K562 (cell line): Measurements from ENCODE around the gene MFSD11. TPM values are rescaled to one million over a fixed set of nuclear protein-coding genes. Genes with fewer than 3 reads are reported as not detected.

ENCODE experiments used
- BCOR ChIP-seq: fragments of 450-650 bp; IDR thresholded peaks from 2 replicates; pipeline ENCODE4 v1.6.1; 2016
- BRF1 ChIP-seq: IDR thresholded peaks from 3 replicates; pipeline ENCODE4 v1.6.1; 2011; ENCODE audit warnings: borderline replicate concordance, mild to moderate bottlenecking; ENCODE audit not compliant: insufficient read length; ENCODE audit errors: extremely low read depth
- CBX1 ChIP-seq: sonication (generic); IDR thresholded peaks from 2 replicates; pipeline ENCODE4 v1.6.1; 2016; ENCODE audit warnings: antibody characterized with exemption, low read depth, mild to moderate bottlenecking
- FOXA3 ChIP-seq, 2 experiments: fragments of 450-650 bp in 1 of 2; sonication (generic) in 1 of 2; formaldehyde crosslinking; IDR thresholded peaks in 1 of 2; conservative IDR thresholded peaks in 1 of 2; 2 replicates each; pipeline versions ENCODE4 v1.4.0 to v1.8.0; 2020 to 2022; ENCODE audit warnings: mild to moderate bottlenecking in 2 of 2, missing genetic modification reagents in 1 of 2
- HDAC2 ChIP-seq: fragments of 450-650 bp; IDR thresholded peaks from 2 replicates; pipeline ENCODE4 v1.6.1; 2016; ENCODE audit warnings: mild to moderate bottlenecking
- JUND ChIP-seq, 2 experiments: IDR thresholded peaks; 2 replicates in 1 of 2; 3 replicates in 1 of 2; pipeline ENCODE4 v1.6.1; 2011; ENCODE audit warnings: borderline replicate concordance in 2 of 2, low read depth in 2 of 2, low read length in 2 of 2, improper control_type of control experiment in 1 of 2, missing biosample characterization in 1 of 2, missing genetic modification characterization in 1 of 2, missing genetic modification reagents in 1 of 2
- KDM2B ChIP-seq: fragments of 250-450 bp; sonication (Bioruptor Pico); IDR thresholded peaks from 2 replicates; pipeline ENCODE4 v1.8.0; 2021; ENCODE audit warnings: mild to moderate bottlenecking, moderate library complexity
- MEIS2 ChIP-seq: fragments of 450-650 bp; IDR thresholded peaks from 2 replicates; pipeline ENCODE4 v1.6.1; 2014; ENCODE audit warnings: mild to moderate bottlenecking; ENCODE audit not compliant: partially characterized antibody
- RBM15 ChIP-seq: fragments of 200-400 bp; formaldehyde crosslinking; IDR thresholded peaks from 2 replicates; pipeline ENCODE4 v1.6.1; 2018; ENCODE audit warnings: mild to moderate bottlenecking, low read length, moderate library complexity; ENCODE audit not compliant: insufficient read depth
- RBM25 ChIP-seq: fragments of 200-400 bp; formaldehyde crosslinking; IDR thresholded peaks from 2 replicates; pipeline ENCODE4 v1.6.1; 2018; ENCODE audit warnings: low read length, low read depth, moderate library complexity; ENCODE audit not compliant: severe bottlenecking
- RNF2 ChIP-seq: sonication (generic); IDR thresholded peaks from 2 replicates; pipeline ENCODE4 v1.6.1; 2016
- ZZZ3 ChIP-seq: fragments of 450-650 bp; IDR thresholded peaks from 2 replicates; pipeline ENCODE4 v1.6.1; 2016; ENCODE audit warnings: antibody characterized with exemption, mild to moderate bottlenecking, moderate library complexity
- polyA plus RNA-seq, 8 experiments: library from polyadenylated mRNA; depleted of rRNA in 4 of 8; stranded (reverse) in 5 of 8; unstranded in 3 of 8; fragments of >200 nt; fragmentation: Nextera tagmentation in 2 of 8; fragmentation: Illumina TruSeq in 1 of 8; extraction: Ambion mirVana in 2 of 8; extraction: Trizol in 1 of 8; gene quantifications; 2 replicates each; pipeline versions ENCODE4 v1.2.1 to v1.2.3, GENCODE V29; 2011 to 2014; ENCODE audit warnings: inconsistent platforms in 1 of 8, missing spikeins in 1 of 8
- total RNA-seq, 7 experiments: library from RNA; depleted of rRNA in 6 of 7; stranded (reverse); fragments of >200 nt in 6 of 7; fragmentation: Illumina TruSeq in 2 of 7; extraction: Trizol in 2 of 7; gene quantifications; 2 replicates each; pipeline versions ENCODE4 v1.2.1 to v1.2.3, GENCODE V29; 2011 to 2021; ENCODE audit warnings: low replicate concordance in 1 of 7
- TF ChIP-seq, protein P1 (sequence below): fragments of 450-650 bp; IDR thresholded peaks from 2 replicates; pipeline ENCODE4 v1.6.1; 2018; ENCODE audit not compliant: partially characterized antibody
- TF ChIP-seq, protein P2 (sequence below), 2 experiments: fragments of 450-650 bp in 1 of 2; sonication (generic) in 1 of 2; formaldehyde crosslinking; conservative IDR thresholded peaks; 2 replicates each; pipeline versions ENCODE4 v1.4.0 to v1.8.1; 2020 to 2022; ENCODE audit warnings: mild to moderate bottlenecking in 1 of 2, missing genetic modification reagents in 1 of 2
- TF ChIP-seq, protein P3 (sequence below): fragments of 450-650 bp; formaldehyde crosslinking; IDR thresholded peaks from 2 replicates; pipeline ENCODE4 v1.4.0; 2022; ENCODE audit warnings: mild to moderate bottlenecking, moderate library complexity
- TF ChIP-seq, protein P4 (sequence below): sonication (generic); formaldehyde crosslinking; IDR thresholded peaks from 2 replicates; pipeline ENCODE4 v1.8.1; 2023; ENCODE audit warnings: mild to moderate bottlenecking, missing genetic modification reagents
- TF ChIP-seq, protein P5 (sequence below): fragments of 250-450 bp; sonication (Bioruptor Pico); IDR thresholded peaks from 2 replicates; pipeline ENCODE4 v1.5.0; 2021

MFSD11 gene
- total and polyA plus RNA-seq, 9 of the 15 experiments (the other 6 are each of a cell fraction or from before 2014, with no cell fraction given), result 14.4 to 24.5 (median 19.9) TPM

DNA sequence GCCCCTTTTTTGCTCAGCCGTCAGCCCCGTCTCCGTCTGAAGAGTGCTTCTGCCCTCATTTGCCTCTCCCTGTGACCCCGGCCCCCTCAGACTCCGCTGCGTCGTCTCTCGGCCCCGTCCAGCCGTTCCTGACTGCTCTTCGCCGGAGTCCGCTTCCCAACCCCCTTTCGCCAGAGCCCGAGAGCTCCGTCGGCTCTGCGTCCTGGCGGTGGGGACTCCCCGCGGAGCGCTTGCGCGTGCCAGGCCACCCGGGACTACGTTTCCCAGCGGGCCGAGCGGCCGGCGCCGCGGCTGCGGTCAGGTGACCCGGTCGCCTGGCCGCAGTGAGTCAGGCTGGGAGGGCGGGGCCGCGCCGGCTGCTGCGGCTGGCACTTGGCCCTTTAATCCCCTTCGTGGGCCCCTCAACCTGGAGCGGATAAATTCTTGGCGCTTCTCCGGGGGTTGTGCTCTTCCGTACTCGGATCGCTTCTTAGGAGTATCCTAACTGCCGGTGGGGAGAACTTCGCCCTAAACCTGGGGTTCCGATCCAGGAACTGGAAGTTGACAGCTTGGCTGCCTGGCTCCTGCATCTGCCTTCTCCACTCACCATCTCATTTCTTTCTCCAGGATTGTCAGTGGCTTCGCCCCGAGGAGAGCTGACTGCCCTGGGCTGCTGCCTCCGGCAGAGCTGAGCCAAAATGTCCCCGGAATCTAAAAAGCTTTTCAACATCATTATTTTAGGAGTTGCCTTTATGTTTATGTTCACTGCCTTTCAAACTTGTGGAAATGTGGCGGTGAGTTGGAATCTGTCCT, at the start of gene MFSD11 (continued):
- TF ChIP-seq, protein P1, sequence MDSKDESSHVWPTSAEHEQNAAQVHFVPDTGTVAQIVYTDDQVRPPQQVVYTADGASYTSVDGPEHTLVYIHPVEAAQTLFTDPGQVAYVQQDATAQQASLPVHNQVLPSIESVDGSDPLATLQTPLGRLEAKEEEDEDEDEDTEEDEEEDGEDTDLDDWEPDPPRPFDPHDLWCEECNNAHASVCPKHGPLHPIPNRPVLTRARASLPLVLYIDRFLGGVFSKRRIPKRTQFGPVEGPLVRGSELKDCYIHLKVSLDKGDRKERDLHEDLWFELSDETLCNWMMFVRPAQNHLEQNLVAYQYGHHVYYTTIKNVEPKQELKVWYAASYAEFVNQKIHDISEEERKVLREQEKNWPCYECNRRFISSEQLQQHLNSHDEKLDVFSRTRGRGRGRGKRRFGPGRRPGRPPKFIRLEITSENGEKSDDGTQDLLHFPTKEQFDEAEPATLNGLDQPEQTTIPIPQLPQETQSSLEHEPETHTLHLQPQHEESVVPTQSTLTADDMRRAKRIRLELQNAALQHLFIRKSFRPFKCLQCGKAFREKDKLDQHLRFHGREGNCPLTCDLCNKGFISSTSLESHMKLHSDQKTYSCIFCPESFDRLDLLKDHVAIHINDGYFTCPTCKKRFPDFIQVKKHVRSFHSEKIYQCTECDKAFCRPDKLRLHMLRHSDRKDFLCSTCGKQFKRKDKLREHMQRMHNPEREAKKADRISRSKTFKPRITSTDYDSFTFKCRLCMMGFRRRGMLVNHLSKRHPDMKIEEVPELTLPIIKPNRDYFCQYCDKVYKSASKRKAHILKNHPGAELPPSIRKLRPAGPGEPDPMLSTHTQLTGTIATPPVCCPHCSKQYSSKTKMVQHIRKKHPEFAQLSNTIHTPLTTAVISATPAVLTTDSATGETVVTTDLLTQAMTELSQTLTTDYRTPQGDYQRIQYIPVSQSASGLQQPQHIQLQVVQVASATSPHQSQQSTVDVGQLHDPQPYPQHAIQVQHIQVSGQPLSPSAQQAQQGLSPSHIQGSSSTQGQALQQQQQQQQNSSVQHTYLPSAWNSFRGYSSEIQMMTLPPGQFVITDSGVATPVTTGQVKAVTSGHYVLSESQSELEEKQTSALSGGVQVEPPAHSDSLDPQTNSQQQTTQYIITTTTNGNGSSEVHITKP, result no peak
- TF ChIP-seq, protein P2, sequence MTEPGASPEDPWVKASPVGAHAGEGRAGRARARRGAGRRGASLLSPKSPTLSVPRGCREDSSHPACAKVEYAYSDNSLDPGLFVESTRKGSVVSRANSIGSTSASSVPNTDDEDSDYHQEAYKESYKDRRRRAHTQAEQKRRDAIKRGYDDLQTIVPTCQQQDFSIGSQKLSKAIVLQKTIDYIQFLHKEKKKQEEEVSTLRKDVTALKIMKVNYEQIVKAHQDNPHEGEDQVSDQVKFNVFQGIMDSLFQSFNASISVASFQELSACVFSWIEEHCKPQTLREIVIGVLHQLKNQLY (CRISPR knock-in tag; conservative IDR thresholded peaks at IDR 0.05), result no peak
- no peak for TF ChIP-seq BRF1
- TF ChIP-seq, protein P3, sequence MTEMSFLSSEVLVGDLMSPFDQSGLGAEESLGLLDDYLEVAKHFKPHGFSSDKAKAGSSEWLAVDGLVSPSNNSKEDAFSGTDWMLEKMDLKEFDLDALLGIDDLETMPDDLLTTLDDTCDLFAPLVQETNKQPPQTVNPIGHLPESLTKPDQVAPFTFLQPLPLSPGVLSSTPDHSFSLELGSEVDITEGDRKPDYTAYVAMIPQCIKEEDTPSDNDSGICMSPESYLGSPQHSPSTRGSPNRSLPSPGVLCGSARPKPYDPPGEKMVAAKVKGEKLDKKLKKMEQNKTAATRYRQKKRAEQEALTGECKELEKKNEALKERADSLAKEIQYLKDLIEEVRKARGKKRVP (CRISPR knock-in tag), result no peak
- no peak; the same call in 1 of the 2 replicates for TF ChIP-seq RNF2
- peak; percentile 12; the same call in 1 of the 2 replicates for TF ChIP-seq BCOR
- TF ChIP-seq KDM2B, result no peak
- TF ChIP-seq, protein P4, sequence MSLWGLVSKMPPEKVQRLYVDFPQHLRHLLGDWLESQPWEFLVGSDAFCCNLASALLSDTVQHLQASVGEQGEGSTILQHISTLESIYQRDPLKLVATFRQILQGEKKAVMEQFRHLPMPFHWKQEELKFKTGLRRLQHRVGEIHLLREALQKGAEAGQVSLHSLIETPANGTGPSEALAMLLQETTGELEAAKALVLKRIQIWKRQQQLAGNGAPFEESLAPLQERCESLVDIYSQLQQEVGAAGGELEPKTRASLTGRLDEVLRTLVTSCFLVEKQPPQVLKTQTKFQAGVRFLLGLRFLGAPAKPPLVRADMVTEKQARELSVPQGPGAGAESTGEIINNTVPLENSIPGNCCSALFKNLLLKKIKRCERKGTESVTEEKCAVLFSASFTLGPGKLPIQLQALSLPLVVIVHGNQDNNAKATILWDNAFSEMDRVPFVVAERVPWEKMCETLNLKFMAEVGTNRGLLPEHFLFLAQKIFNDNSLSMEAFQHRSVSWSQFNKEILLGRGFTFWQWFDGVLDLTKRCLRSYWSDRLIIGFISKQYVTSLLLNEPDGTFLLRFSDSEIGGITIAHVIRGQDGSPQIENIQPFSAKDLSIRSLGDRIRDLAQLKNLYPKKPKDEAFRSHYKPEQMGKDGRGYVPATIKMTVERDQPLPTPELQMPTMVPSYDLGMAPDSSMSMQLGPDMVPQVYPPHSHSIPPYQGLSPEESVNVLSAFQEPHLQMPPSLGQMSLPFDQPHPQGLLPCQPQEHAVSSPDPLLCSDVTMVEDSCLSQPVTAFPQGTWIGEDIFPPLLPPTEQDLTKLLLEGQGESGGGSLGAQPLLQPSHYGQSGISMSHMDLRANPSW (CRISPR knock-in tag), result peak; percentile 87; the same call in 1 of the 2 replicates
- TF ChIP-seq MEIS2, result peak; percentile 1
- TF ChIP-seq, protein P5, sequence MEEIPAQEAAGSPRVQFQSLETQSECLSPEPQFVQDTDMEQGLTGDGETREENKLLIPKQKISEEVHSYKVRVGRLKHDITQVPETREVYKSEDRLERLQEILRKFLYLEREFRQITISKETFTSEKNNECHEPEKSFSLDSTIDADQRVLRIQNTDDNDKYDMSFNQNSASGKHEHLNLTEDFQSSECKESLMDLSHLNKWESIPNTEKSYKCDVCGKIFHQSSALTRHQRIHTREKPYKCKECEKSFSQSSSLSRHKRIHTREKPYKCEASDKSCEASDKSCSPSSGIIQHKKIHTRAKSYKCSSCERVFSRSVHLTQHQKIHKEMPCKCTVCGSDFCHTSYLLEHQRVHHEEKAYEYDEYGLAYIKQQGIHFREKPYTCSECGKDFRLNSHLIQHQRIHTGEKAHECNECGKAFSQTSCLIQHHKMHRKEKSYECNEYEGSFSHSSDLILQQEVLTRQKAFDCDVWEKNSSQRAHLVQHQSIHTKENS (CRISPR knock-in tag), result no peak
- TF ChIP-seq CBX1, result peak; percentile 44; the same call in 1 of the 2 replicates
- TF ChIP-seq RBM15, result no peak
- TF ChIP-seq HDAC2, result peak; percentile 60
- TF ChIP-seq FOXA3 (CRISPR knock-in tag; conservative IDR thresholded peaks at IDR 0.05 in 1 of 2, IDR thresholded peaks at IDR 0.05 in 1 of 2), result no peak
- no peak for TF ChIP-seq ZZZ3
- TF ChIP-seq JUND (IDR thresholded peaks at IDR 0.05; ENCODE audit: borderline replicate concordance, low read depth, low read length), result peak; percentile 94
- peak; percentile 82; the same call in 1 of the 3 replicates for TF ChIP-seq JUND (tag; IDR thresholded peaks at IDR 0.05; ENCODE audit: borderline replicate concordance, low read depth, low read length)
- no peak for TF ChIP-seq RBM25
